GM21381 (cell line): Measurements from ENCODE around the gene NCMAP.

Experiments
- ATAC-seq: cut with Tn5 transposase; IDR thresholded peaks from one replicate; pipeline ENCODE4 v1.9.1; 2021; ENCODE audit warnings: mild to moderate bottlenecking, moderate library complexity; ENCODE audit not compliant: unreplicated experiment

Gene NCMAP

GRCh38 chr1:24621121-24621520 lies 65.2 kb downstream of the NCMAP start:
- ATAC-seq, result no peak

- no peak for ATAC-seq
Measured at GRCh38 chr1:24622218-24622617, 66.3 kb downstream of the NCMAP start.

DNA sequence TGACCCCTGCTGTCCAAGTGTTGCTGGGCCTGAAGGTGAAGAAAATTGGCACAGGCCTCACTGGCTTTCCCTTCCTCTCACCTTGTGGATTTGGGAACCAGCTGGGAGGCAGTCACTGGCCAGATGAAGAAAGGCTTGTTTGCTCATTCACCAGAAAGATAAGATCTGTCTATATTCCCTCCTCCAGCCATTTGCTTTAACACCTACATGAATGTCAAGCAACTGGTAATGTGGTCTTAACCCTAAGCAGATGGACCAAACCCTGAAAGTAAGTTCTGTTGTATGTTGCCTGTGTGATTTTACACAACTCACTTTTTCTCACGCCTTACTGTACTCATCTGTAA lies 76.9 kb downstream of the NCMAP start:
- ATAC-seq, result no peak

DNA sequence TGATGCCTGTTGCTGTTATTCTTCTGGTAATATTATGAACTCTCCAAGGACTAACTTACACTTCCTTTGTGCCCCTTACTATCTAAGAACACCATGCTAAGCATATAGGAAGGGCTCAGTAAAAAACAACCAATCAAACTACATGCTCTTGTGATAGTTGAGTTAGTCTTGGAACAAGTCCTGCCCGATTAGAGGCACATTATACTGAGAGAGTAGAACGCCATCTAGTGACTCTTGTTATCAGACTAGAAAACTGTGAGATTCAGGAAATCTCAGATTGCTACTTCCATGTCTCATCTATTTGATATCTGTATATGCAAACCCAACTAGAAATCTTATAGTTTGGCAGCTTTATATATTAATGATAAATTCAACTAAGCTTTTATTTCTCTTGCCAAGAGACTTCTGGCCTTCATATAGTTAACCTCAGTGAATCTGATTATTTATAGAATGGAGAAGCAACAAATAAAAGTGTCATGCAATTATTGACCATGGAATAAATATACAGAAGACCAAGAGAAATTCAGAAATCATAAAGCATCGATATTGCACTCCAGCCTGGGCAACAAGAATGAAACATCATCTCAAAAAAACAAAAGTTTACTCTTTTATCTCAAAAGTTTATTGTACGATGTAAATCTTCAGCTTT lies 79.4 kb downstream of the NCMAP start:
- ATAC-seq, result no peak

DNA sequence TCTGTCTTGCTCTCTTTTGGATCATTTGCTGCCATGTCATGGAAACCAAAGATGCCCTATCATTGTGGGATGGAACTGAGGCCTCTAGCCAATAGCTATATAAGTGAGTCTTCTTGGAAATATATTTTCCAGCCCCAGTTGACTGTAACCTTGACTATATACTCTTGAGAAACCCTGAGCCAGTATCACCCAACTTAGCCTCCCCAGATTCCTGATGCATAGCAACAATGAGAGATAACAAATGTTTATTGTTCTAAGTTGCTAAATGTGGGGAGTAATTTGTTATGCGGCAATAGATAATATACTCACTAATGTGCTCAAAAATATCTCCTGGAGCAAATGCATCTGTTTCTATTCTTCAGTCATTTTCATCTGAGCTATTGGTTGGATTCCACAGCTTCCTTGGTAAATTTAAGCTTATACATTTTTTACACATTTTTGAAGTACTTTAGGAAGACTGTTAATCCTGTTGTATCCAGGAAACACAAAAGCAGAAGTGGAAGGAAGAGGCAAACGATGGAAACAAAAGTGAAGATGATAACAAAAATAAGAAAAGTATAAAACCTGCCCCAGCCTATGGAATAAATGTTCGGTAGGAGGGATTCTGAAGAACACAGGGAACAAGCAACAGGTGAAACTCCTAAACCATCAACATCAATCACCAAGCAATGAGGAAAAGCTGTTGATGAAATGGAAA lies 80.9 kb downstream of the NCMAP start:
- no peak for ATAC-seq

- no peak for ATAC-seq
Measured at GRCh38 chr1:24639094-24639493, 83.2 kb downstream of the NCMAP start.

DNA sequence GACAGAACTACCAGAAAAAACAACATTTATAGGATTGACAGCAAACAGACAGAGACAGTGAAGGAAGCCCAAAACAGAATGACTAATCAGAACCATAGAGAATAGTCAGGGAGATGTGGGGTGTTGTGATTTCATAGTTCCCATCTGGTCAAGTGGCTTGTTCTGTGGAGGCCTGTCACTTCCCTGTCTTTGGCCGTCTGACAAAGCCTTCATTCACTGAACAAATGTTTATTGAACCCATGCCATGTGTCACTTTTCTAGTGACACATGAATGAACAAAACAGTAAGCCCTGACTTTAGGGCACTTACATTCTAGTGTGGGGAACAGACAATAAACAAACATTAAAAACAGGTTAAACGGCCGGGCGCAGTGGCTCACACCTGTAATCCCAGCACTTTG lies 84.0 kb downstream of the NCMAP start:
- ATAC-seq, result no peak

- ATAC-seq, result no peak
Measured at GRCh38 chr1:24640288-24640687, 84.4 kb downstream of the NCMAP start.

- no peak for ATAC-seq
Measured at GRCh38 chr1:24641646-24642151, 85.8 kb downstream of the NCMAP start.

DNA sequence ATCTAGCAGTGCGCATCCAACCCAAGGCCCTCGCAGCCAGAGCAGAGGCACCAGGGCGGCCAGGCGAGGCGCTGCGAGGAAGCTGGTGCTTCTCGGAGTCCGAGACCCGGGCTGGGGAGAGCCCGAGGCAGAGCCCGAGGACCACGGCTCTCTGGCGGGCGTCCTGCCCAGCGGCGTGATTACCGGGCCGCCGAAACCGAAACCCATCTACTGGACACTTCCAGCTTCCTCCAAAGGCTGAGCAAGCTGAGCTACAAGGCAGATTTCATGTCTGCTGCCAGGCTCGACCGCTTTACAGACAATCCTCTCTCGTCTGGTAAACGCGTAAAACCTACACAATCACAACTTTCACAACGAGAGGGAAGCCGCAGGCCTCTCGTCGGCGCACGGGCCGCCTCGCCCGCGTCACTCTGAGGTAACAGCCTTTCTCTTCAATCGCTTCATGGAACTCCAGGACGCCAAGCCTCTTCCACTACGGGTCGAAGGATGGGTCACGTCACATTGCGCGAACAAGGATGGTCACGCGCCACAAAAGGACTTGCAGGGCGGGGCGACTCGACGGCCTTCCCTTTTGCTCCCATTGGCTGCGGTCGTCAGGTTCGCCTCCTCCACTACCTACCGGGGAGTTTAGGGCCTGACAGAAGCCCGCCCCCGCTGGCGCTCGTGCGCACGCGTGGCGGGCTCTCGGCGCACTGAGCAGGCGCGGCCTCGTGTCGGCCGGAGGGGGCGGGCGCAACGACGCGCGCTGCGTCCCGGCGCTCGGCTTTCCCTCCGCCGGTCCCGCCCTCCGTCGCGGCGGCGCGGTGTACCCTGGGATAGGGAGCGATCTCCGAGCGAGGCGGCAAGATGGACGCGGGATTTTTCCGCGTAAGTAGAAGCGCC lies 86.8 kb downstream of the NCMAP start, which contains the start of gene SRRM1:
SRRM1 (plus strand) TSS at position 822 of the 882 bp plus-strand sequence; CDS start at position 847, 25 bp downstream.
- peak; percentile 87 for ATAC-seq

DNA sequence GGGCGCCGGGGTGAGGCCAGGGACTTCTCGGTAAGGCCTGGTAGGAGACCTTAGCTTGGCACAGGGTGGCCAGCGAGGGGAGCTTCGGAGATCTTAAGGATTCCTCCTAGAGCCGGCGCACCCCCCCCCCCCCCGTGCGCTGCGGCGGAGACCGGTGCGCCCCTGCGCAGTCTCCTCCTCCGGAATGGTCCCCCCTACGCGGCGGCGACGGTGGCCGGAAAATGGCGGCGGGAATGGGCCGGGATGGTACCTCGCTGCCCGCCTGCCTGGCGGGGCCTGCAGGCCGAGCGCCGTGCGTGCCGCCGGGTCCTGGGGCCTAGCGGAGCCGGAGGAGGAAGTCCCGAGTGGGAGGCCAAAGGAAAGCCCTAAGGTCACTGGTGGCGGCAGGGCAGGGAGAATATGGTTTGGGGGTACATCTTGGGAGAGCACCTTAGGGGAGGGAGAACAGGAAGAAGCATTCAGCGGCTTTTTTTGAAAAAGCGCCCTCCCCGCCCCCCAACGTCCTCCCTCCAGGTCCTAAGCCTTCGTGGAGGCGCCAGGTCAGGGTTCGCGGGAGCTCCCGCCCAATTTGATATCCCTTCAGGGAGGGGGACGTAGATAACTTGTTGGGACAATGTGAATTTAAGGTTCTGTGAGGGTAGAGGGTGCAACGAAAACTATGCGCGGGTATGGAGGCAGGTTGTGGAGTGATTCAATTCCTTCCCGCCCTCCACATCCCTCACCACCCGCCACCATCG lies 87.6 kb downstream of the NCMAP start:
- peak; percentile 22 for ATAC-seq

GRCh38 chr1:24644100-24644384 lies 88.2 kb downstream of the NCMAP start:
- ATAC-seq, result no peak

DNA sequence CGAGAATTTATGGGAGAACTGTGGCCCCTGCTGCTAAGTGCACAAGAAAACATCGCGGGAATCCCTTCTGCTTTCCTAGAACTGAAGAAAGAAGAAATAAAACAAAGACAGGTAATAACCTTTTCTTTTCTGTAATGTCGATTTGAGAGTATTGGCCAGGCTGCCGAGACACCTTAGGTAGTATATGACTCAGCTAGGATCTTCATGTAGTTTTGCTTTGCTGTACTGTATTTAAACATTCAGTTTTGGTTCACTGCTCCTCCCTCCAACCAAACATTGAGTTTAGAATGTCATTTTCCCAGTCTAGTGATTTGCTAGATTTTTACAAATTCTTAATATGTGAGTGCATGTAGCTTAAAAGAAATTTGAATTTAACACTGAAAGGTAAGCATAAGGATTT lies 93.0 kb downstream of the NCMAP start:
- no peak for ATAC-seq

GRCh38 chr1:24652382-24652781 lies 96.5 kb downstream of the NCMAP start:
- no peak for ATAC-seq

GRCh38 chr1:24654010-24654409 lies 98.1 kb downstream of the NCMAP start:
- ATAC-seq, result no peak

DNA sequence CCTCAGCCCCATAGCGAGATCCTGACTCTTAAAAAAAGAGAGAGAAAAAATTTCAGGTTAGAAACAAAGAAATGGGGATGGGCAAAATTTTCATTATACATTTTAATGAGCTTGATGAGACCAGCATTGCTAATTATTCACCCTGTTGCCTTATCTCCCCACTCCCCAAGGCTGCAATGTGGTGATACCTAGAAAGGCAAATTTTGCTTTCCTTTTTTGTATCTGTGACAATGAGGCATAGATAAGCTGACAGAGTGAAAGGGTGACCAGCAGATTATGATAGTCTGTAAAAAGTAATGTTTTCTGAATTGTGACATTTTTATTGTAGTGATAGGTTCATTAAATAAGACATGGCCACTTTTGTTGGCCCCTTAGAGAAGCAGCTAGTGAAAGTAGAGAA lies 100.2 kb downstream of the NCMAP start:
- no peak for ATAC-seq

DNA sequence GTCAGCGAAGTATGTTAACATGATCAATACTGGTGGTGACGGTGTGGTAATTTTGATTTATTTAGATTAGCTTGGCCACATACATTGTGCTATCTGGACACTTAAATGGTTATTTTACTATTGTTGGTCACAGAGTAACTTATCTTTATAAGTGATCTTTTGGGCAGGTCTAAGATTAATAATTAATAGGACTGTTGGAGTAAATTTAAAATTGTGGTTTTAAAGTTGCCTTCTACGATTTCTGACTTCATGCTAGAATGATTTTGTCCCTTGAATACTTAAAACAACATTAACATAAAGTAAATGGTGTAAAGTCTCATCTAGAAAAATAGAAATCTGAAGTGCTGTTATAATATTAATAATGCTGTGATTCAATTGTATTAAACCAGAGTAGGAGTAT lies 101.9 kb downstream of the NCMAP start:
- no peak for ATAC-seq
